Type B pancreatic cell (in vitro differentiated cells): Measurements from ENCODE around the gene REC8. TPM values are rescaled to one million over a fixed set of nuclear protein-coding genes. Genes with fewer than 3 reads are reported as not detected.

Experiments
- DNase-seq: peaks from one replicate; pipeline ENCODE4 v3.0.0; 2021; ENCODE audit warnings: mixed read lengths; ENCODE audit not compliant: unreplicated experiment; ENCODE audit errors: extremely low spot score
- H3K27ac Mint-ChIP-seq: 2 replicates; pipeline ENCODE4 v1.8.0; 2021; ENCODE audit warnings: mild to moderate bottlenecking, mixed read lengths
- H3K27me3 Mint-ChIP-seq: 2 replicates; pipeline ENCODE4 v1.8.0; 2021; ENCODE audit warnings: mixed read lengths
- H3K36me3 Mint-ChIP-seq: 2 replicates; pipeline ENCODE4 v1.8.0; 2021; ENCODE audit warnings: mixed read lengths
- H3K4me1 Mint-ChIP-seq: one replicate; pipeline ENCODE4 v1.8.0; 2021; ENCODE audit warnings: mixed read lengths; ENCODE audit not compliant: unreplicated experiment
- H3K4me3 Mint-ChIP-seq: 2 replicates; pipeline ENCODE4 v1.8.0; 2021; ENCODE audit warnings: mild to moderate bottlenecking, mixed read lengths
- H3K9me3 Mint-ChIP-seq: 2 replicates; pipeline ENCODE4 v1.8.0; 2021; ENCODE audit warnings: mixed read lengths
- total RNA-seq: library from RNA; stranded (reverse); gene quantifications from 2 replicates; pipeline ENCODE4 v1.2.1, GENCODE V29; 2021; ENCODE audit warnings: low replicate concordance
- TF ChIP-seq, protein P1 (sequence below): fragments of 200-600 bp; sonication (generic); conservative IDR thresholded peaks from 2 replicates; pipeline ENCODE4 v1.5.0; 2021; ENCODE audit warnings: antibody characterized with exemption, mild to moderate bottlenecking

The REC8 gene
- total RNA-seq, 1 donor from 2014 or later = 221 TPM

DNA sequence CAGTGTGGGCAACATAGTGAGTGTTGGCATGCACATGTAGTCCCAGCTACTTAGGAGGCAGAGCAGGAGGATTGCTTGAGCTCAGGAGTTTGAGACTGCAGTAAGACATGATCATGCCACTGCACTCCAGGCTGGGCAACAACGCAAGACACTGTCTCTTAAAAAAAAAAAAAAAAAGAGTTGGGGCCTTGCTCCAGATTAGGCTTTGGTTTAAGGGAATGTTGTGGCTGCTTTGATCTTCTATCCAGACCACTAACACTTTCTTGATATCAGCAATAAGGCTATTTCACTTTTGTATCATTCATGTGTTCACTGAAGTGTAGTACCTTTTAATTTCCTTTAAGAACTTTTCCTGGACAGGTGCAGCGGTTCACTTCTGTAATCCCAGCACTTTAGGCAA lies 44.2 kb upstream of the REC8 start:
- TF ChIP-seq, protein P1, sequence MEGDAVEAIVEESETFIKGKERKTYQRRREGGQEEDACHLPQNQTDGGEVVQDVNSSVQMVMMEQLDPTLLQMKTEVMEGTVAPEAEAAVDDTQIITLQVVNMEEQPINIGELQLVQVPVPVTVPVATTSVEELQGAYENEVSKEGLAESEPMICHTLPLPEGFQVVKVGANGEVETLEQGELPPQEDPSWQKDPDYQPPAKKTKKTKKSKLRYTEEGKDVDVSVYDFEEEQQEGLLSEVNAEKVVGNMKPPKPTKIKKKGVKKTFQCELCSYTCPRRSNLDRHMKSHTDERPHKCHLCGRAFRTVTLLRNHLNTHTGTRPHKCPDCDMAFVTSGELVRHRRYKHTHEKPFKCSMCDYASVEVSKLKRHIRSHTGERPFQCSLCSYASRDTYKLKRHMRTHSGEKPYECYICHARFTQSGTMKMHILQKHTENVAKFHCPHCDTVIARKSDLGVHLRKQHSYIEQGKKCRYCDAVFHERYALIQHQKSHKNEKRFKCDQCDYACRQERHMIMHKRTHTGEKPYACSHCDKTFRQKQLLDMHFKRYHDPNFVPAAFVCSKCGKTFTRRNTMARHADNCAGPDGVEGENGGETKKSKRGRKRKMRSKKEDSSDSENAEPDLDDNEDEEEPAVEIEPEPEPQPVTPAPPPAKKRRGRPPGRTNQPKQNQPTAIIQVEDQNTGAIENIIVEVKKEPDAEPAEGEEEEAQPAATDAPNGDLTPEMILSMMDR = no peak
- DNase-seq = no peak
- Mint-ChIP-seq H3K36me3 (peaks cover 8% of the 10 kb centered on the region), H3K4me1 (no peaks in the 10 kb centered on the region), H3K27me3 (no peaks in the 10 kb centered on the region), H3K27ac (no peak overlapping the region), H3K9me3 (no peaks in the 10 kb centered on the region), H3K4me3 (no peak overlapping the region)

DNA sequence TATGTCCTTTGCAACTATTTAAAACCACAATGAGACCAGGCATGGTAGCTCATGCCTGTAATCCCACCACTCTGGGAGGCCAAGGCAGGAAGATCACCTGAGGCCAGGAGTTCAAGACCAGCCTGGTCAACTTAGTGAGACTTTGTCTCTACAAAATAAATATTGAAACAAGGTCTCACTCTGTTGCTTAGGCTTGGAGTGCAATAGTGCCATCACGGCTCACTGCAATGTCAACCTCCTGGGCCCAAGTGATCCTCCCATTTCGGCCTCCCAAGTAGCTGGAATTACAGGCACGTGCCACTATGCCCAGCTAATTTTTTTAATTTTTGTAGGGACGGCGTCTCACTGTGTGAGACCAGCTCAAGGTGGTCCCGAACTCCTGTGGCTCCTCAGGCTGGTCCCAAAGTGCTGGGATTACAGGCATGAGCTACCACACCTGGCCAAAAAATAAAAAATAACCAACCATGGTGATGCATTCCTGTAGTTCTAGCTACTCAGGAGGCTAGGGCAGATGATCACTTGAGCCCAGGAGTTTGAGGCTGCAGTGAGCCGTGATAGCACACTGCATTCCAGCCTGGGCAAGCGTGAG lies 42.4 kb upstream of the REC8 start:
- Mint-ChIP-seq H3K9me3 (no peaks in the 10 kb centered on the region), H3K36me3 (no peaks in the 10 kb centered on the region), H3K27ac (no peak overlapping the region), H3K27me3 (no peaks in the 10 kb centered on the region), H3K4me3 (no peak overlapping the region), H3K4me1 (no peaks in the 10 kb centered on the region)
- TF ChIP-seq, protein P1 = no peak
- DNase-seq = no peak

DNA sequence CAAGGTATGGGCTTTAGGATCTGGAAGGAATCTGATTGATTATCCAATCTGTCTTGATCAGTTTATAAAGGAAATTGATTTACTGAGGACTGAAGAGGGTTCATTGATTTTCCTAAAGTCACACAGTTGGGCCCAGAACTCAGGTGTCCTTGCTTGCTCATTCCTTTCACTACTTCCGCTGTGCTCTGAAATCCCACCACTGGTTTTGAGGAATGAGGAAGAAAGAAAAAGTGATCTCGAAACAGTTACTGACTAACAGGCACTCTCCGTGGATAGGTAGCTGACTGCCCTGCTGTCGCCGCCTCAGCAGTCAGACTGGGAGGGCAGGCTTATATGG lies 41.5 kb upstream of the REC8 start, which contains the start of gene FITM1:
FITM1 (plus strand) TSS at position 280 of the 337 bp plus-strand sequence. CDS start 905 bp downstream, outside the sequence.
- no peaks in the 10 kb centered on the region for H3K27me3 Mint-ChIP-seq
- no peak for DNase-seq
- no peaks in the 10 kb centered on the region for H3K36me3 Mint-ChIP-seq
- H3K27ac Mint-ChIP-seq = no peak within 1 kb of the TSS
- no peaks in the 10 kb centered on the region for H3K9me3 Mint-ChIP-seq
- TF ChIP-seq, protein P1 = no peak
- H3K4me1 Mint-ChIP-seq = peaks cover 4% of the 10 kb centered on the region
- no peak within 1 kb of the TSS for H3K4me3 Mint-ChIP-seq

DNA sequence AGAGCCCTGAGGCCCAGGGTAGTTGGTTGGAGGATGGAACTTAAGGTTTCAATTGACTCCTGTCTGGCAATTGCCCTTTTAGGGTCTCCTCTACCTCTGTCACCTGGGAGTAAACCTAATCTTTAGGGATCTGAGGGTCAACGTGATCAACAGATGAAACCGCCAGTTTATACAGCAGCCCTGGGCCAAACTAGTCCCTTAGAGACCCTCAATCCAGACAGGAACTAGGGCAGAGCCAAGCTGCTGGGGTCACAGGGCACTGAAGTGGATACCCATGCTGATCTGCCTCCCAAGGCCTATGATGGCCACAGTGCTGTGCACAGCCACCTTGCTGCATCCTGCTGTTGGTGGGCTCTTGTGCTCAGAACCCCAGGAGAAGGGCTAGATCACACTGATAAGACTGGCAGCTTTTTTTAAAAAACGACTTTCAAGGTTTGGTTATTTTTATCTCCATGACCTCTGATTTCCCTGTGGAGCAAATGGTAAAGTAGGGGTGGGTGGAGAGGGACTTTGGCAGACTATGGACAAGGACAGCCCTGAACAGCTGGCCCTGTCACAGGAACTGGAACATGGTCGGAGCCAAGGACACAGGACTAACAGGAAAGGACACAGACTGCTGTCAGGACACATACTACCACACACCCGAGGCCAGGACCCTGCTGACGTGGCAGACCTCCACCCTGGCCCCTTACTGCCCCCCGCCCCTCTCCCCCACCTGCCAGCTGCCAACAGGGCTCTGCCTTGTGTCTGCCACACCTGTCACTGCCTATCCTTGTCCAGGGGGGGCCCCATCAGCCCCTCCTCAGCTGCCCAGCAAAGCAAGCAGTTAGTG lies 40.9 kb upstream of the REC8 start:
- no peak overlapping the region for H3K4me3 Mint-ChIP-seq
- no peaks in the 10 kb centered on the region for H3K27me3 Mint-ChIP-seq
- peaks cover 7% of the 10 kb centered on the region for H3K4me1 Mint-ChIP-seq
- TF ChIP-seq, protein P1 = no peak
- H3K36me3 Mint-ChIP-seq = no peaks in the 10 kb centered on the region
- H3K9me3 Mint-ChIP-seq = no peaks in the 10 kb centered on the region
- no peak for DNase-seq
- H3K27ac Mint-ChIP-seq = no peak overlapping the region

DNA sequence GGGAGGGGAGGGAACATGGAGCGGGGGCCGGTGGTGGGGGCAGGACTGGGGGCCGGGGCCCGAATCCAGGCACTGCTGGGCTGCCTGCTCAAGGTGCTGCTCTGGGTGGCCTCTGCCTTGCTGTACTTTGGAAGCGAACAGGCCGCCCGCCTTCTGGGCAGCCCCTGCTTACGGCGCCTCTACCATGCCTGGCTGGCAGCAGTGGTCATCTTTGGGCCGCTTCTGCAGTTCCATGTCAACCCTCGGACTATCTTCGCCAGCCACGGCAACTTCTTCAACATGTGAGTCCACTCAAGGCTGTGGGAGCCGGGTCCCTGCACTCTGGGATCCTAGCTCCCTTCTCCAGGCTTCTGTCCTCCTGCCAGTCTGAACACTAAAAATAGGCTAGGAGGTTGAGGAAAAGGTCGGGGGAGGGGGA lies 40.3 kb upstream of the REC8 start:
- TF ChIP-seq, protein P1 = no peak
- Mint-ChIP-seq H3K27ac (no peak overlapping the region), H3K27me3 (no peaks in the 10 kb centered on the region), H3K36me3 (no peaks in the 10 kb centered on the region), H3K4me3 (no peak overlapping the region), H3K4me1 (peaks cover 8% of the 10 kb centered on the region), H3K9me3 (no peaks in the 10 kb centered on the region)
- DNase-seq = no peak
